HepG2 (cell line): ENCODE results near the gene ATN1. TPM values are rescaled to one million over a fixed set of nuclear protein-coding genes. Genes with fewer than 3 reads are reported as not detected.

Experiments
- BORCS8-MEF2B ChIP-seq: sonication (generic); formaldehyde crosslinking; IDR thresholded peaks from 2 replicates; pipeline ENCODE4 v1.8.0; 2022; ENCODE audit warnings: mild to moderate bottlenecking, missing genetic modification reagents
- CC2D1A ChIP-seq: sonication (generic); formaldehyde crosslinking; IDR thresholded peaks from 2 replicates; pipeline ENCODE4 v1.8.1; 2023; ENCODE audit warnings: mild to moderate bottlenecking, missing genetic modification reagents
- GTF2F1 ChIP-seq: fragments of 150-350 bp; IDR thresholded peaks from 2 replicates; pipeline ENCODE4 v1.6.1; 2014; ENCODE audit warnings: low read length
- MLLT10 ChIP-seq: sonication (generic); formaldehyde crosslinking; IDR thresholded peaks from 2 replicates; pipeline ENCODE4 v1.4.0; 2020; ENCODE audit warnings: missing genetic modification reagents
- RFX3 ChIP-seq: IDR thresholded peaks from 2 replicates; pipeline ENCODE4 v1.6.1; 2016; ENCODE audit warnings: missing biosample characterization, missing genetic modification reagents
- RFXAP ChIP-seq: sonication (generic); formaldehyde crosslinking; IDR thresholded peaks from 2 replicates; pipeline ENCODE4 v1.4.0; 2020; ENCODE audit warnings: missing genetic modification reagents, borderline replicate concordance
- THYN1 ChIP-seq: sonication (generic); formaldehyde crosslinking; IDR thresholded peaks from 2 replicates; pipeline ENCODE4 v1.8.1; 2023; ENCODE audit warnings: low read depth, mild to moderate bottlenecking, moderate library complexity, missing genetic modification reagents, borderline replicate concordance
- ZFP36 ChIP-seq: fragments of 150-350 bp; IDR thresholded peaks from 2 replicates; pipeline ENCODE4 v1.6.1; 2018; ENCODE audit warnings: borderline replicate concordance, low read length, low read depth; ENCODE audit not compliant: partially characterized antibody
- ZNF12 ChIP-seq: sonication (generic); formaldehyde crosslinking; IDR thresholded peaks from 2 replicates; pipeline ENCODE4 v1.5.0; 2020; ENCODE audit warnings: missing genetic modification reagents
- polyA plus RNA-seq, 8 experiments: library from polyadenylated mRNA; depleted of rRNA in 3 of 8; stranded (reverse) in 7 of 8; unstranded in 1 of 8; fragments of >200 nt; fragmentation: Illumina TruSeq in 4 of 8; extraction: Trizol in 4 of 8; gene quantifications; 2 replicates each; pipeline versions ENCODE4 v1.2.1 to v1.2.3, GENCODE V29; 2011 to 2016; ENCODE audit warnings: low read depth in 4 of 8, missing spikeins in 1 of 8, mixed read lengths in 1 of 8; ENCODE audit not compliant: insufficient read depth in 1 of 8
- total RNA-seq, 5 experiments: library from RNA; depleted of rRNA; stranded (reverse); fragments of >200 nt; fragmentation: Illumina TruSeq; extraction: Trizol; gene quantifications; 2 replicates each; pipeline ENCODE4 v1.2.3, GENCODE V29; 2016; ENCODE audit warnings: low read depth in 1 of 5
- TF ChIP-seq, protein P1 (sequence below): sonication (generic); formaldehyde crosslinking; IDR thresholded peaks from 2 replicates; pipeline ENCODE4 v1.9.0; 2021; ENCODE audit warnings: missing genetic modification reagents, borderline replicate concordance
- TF ChIP-seq, protein P2 (sequence below): sonication (generic); formaldehyde crosslinking; conservative IDR thresholded peaks from 2 replicates; pipeline ENCODE4 v1.8.0; 2022; ENCODE audit warnings: missing genetic modification reagents
- TF ChIP-seq, protein P3 (sequence below): sonication (generic); formaldehyde crosslinking; IDR thresholded peaks from 2 replicates; pipeline ENCODE4 v1.4.0; 2020; ENCODE audit warnings: missing genetic modification reagents, borderline replicate concordance
- TF ChIP-seq, protein P4 (sequence below): sonication (generic); formaldehyde crosslinking; IDR thresholded peaks from 2 replicates; pipeline ENCODE4 v1.4.0; 2020; ENCODE audit warnings: mild to moderate bottlenecking, missing genetic modification reagents, borderline replicate concordance
- TF ChIP-seq, protein P5 (sequence below): sonication (generic); formaldehyde crosslinking; IDR thresholded peaks from 2 replicates; pipeline ENCODE4 v1.4.0; 2020; ENCODE audit warnings: missing genetic modification reagents
- TF ChIP-seq, protein P6 (sequence below): sonication (generic); formaldehyde crosslinking; IDR thresholded peaks from 2 replicates; pipeline ENCODE4 v1.5.1; 2020; ENCODE audit warnings: mild to moderate bottlenecking, moderate library complexity, missing genetic modification reagents

The ATN1 gene
- total and polyA plus RNA-seq, 2 of the 13 experiments (the other 11 are each of a cell fraction or from before 2014, with no cell fraction given): 2.1 to 8.6 TPM

DNA sequence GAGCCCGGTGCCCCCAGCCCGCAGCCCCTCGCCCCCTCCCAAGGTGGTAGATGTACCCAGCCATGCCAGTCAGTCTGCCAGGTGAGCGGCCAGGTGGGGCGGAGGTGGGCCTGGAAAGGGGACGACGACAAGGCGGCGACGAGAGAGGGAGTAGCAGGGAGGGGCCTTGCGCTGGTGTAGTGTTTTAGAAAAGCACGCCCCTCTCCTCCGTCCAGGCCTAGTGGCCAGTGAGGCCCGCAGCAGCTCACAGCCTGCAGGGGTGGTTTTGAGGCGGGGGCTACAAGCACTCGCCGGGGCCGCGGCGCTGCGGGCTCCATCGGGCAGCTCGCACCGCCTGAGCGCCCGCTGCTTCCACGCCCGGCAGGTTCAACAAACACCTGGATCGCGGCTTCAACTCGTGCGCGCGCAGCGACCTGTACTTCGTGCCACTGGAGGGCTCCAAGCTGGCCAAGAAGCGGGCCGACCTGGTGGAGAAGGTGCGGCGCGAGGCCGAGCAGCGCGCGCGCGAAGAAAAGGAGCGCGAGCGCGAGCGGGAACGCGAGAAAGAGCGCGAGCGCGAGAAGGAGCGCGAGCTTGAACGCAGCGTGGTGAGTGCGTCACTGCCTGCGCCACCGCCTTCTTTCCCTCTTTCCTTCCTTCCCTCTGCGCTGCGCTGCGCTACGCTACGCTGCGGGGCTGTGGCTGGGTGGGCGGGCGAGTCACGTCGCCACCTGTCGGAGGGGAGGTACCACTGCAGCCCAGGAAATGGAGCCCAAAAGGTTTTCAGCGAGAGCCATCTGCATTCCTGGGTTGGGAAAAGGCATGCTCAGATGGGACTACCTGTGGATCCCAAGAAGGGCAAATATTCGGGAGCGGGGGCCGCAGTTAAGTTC, 10.0 kb downstream of the ATN1 start (continued):
- TF ChIP-seq, protein P1, sequence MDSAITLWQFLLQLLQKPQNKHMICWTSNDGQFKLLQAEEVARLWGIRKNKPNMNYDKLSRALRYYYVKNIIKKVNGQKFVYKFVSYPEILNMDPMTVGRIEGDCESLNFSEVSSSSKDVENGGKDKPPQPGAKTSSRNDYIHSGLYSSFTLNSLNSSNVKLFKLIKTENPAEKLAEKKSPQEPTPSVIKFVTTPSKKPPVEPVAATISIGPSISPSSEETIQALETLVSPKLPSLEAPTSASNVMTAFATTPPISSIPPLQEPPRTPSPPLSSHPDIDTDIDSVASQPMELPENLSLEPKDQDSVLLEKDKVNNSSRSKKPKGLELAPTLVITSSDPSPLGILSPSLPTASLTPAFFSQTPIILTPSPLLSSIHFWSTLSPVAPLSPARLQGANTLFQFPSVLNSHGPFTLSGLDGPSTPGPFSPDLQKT (CRISPR knock-in tag): no peak
- TF ChIP-seq THYN1 (0 out of 2 replicates have a peak, but pooled peaks have one; percentile 47), RFX3 (no peak), GTF2F1 (no peak), ZNF12 (peak; percentile 80; the same call in 1 of the 2 replicates), RFXAP (CRISPR knock-in tag) (peak; percentile 83; the same call in 1 of the 2 replicates), BORCS8-MEF2B (peak; percentile 87), CC2D1A (CRISPR knock-in tag) (no peak), MLLT10 (no peak), ZFP36 (no peak)
- TF ChIP-seq, protein P2, sequence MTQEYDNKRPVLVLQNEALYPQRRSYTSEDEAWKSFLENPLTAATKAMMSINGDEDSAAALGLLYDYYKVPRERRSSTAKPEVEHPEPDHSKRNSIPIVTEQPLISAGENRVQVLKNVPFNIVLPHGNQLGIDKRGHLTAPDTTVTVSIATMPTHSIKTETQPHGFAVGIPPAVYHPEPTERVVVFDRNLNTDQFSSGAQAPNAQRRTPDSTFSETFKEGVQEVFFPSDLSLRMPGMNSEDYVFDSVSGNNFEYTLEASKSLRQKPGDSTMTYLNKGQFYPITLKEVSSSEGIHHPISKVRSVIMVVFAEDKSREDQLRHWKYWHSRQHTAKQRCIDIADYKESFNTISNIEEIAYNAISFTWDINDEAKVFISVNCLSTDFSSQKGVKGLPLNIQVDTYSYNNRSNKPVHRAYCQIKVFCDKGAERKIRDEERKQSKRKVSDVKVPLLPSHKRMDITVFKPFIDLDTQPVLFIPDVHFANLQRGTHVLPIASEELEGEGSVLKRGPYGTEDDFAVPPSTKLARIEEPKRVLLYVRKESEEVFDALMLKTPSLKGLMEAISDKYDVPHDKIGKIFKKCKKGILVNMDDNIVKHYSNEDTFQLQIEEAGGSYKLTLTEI (CRISPR knock-in tag): no peak
- TF ChIP-seq, protein P3, sequence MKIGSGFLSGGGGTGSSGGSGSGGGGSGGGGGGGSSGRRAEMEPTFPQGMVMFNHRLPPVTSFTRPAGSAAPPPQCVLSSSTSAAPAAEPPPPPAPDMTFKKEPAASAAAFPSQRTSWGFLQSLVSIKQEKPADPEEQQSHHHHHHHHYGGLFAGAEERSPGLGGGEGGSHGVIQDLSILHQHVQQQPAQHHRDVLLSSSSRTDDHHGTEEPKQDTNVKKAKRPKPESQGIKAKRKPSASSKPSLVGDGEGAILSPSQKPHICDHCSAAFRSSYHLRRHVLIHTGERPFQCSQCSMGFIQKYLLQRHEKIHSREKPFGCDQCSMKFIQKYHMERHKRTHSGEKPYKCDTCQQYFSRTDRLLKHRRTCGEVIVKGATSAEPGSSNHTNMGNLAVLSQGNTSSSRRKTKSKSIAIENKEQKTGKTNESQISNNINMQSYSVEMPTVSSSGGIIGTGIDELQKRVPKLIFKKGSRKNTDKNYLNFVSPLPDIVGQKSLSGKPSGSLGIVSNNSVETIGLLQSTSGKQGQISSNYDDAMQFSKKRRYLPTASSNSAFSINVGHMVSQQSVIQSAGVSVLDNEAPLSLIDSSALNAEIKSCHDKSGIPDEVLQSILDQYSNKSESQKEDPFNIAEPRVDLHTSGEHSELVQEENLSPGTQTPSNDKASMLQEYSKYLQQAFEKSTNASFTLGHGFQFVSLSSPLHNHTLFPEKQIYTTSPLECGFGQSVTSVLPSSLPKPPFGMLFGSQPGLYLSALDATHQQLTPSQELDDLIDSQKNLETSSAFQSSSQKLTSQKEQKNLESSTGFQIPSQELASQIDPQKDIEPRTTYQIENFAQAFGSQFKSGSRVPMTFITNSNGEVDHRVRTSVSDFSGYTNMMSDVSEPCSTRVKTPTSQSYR: 0 out of 2 replicates have a peak, but pooled peaks have one; percentile 20
- TF ChIP-seq, protein P4, sequence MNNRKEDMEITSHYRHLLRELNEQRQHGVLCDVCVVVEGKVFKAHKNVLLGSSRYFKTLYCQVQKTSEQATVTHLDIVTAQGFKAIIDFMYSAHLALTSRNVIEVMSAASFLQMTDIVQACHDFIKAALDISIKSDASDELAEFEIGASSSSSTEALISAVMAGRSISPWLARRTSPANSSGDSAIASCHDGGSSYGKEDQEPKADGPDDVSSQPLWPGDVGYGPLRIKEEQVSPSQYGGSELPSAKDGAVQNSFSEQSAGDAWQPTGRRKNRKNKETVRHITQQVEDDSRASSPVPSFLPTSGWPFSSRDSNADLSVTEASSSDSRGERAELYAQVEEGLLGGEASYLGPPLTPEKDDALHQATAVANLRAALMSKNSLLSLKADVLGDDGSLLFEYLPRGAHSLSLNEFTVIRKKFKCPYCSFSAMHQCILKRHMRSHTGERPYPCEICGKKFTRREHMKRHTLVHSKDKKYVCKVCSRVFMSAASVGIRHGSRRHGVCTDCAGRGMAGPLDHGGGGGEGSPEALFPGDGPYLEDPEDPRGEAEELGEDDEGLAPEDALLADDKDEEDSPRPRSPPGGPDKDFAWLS (CRISPR knock-in tag): peak; percentile 39; the same call in 1 of the 2 replicates
- TF ChIP-seq, protein P5, sequence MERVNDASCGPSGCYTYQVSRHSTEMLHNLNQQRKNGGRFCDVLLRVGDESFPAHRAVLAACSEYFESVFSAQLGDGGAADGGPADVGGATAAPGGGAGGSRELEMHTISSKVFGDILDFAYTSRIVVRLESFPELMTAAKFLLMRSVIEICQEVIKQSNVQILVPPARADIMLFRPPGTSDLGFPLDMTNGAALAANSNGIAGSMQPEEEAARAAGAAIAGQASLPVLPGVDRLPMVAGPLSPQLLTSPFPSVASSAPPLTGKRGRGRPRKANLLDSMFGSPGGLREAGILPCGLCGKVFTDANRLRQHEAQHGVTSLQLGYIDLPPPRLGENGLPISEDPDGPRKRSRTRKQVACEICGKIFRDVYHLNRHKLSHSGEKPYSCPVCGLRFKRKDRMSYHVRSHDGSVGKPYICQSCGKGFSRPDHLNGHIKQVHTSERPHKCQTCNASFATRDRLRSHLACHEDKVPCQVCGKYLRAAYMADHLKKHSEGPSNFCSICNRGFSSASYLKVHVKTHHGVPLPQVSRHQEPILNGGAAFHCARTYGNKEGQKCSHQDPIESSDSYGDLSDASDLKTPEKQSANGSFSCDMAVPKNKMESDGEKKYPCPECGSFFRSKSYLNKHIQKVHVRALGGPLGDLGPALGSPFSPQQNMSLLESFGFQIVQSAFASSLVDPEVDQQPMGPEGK: peak; percentile 68
- TF ChIP-seq, protein P6, sequence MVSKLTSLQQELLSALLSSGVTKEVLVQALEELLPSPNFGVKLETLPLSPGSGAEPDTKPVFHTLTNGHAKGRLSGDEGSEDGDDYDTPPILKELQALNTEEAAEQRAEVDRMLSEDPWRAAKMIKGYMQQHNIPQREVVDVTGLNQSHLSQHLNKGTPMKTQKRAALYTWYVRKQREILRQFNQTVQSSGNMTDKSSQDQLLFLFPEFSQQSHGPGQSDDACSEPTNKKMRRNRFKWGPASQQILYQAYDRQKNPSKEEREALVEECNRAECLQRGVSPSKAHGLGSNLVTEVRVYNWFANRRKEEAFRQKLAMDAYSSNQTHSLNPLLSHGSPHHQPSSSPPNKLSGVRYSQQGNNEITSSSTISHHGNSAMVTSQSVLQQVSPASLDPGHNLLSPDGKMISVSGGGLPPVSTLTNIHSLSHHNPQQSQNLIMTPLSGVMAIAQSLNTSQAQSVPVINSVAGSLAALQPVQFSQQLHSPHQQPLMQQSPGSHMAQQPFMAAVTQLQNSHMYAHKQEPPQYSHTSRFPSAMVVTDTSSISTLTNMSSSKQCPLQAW (CRISPR knock-in tag): peak; percentile 94
